IMR-90 (cell line): ENCODE data around the gene MDFIC2. TPM values are rescaled to one million over a fixed set of nuclear protein-coding genes. Genes with fewer than 3 reads are reported as not detected.

Source experiments
- ATAC-seq: fragments of 200-7000 bp; cut with Tn5 transposase; 2 replicates; pipeline ENCODE4 v1.9.1; 2020; ENCODE audit warnings: low read depth, mild to moderate bottlenecking, moderate library complexity
- BruUV-seq: library from RNA; stranded (reverse); fragments of 400-500 nt; replicated peaks from 2 replicates; lab custom pipeline; 2021; lab: Mats Ljungman, UMichigan
- CTCF ChIA-PET: fragments of 300-600 bp; formaldehyde crosslinking; extraction: SDS; loops from one replicate; lab custom pipeline; 2021; ENCODE audit warnings: antibody characterized with exemption; lab: Yijun Ruan, JAX
- POLR2A ChIA-PET: fragments of 300-600 bp; sonication (Branson Sonifier 250); formaldehyde crosslinking; loops from one replicate; lab custom pipeline; 2022; ENCODE audit warnings: antibody characterized with exemption; ENCODE audit not compliant: unreplicated experiment; lab: Charles Lee
- DNase-seq: peaks from one replicate; pipeline ENCODE4 v3.0.0; 2013
- H2AFZ ChIP-seq: replicated peaks from 2 replicates; pipeline ENCODE3; 2013; ENCODE audit warnings: low read length, mild to moderate bottlenecking; ENCODE audit not compliant: poor library complexity
- H2AK5ac ChIP-seq: 2 replicates; pipeline ENCODE4 v1.6.1; 2013; ENCODE audit warnings: low read depth, low read length, inconsistent platforms
- H2AK9ac ChIP-seq: replicated peaks from 2 replicates; pipeline ENCODE3; 2013; ENCODE audit warnings: mild to moderate bottlenecking, low read depth, low read length, moderate library complexity; ENCODE audit not compliant: poor library complexity
- H2BK120ac ChIP-seq: 2 replicates; pipeline ENCODE4 v1.6.1; 2013; ENCODE audit warnings: low read depth, low read length, inconsistent platforms
- H2BK15ac ChIP-seq: 3 replicates; pipeline ENCODE4 v1.6.1; 2013; ENCODE audit warnings: low read depth, low read length, inconsistent platforms
- H2BK20ac ChIP-seq: 2 replicates; pipeline ENCODE4 v1.6.1; 2013; ENCODE audit warnings: low read depth, mild to moderate bottlenecking, inconsistent platforms, low read length, moderate library complexity
- H2BK5ac ChIP-seq: 2 replicates; pipeline ENCODE4 v1.6.1; 2013; ENCODE audit warnings: mild to moderate bottlenecking, low read depth, low read length, inconsistent platforms; ENCODE audit not compliant: poor library complexity, severe bottlenecking
- H3K14ac ChIP-seq: replicated peaks from 2 replicates; pipeline ENCODE4 v1.6.1; 2013; ENCODE audit warnings: low read depth, low read length, inconsistent platforms
- H3K18ac ChIP-seq: 2 replicates; pipeline ENCODE4 v1.6.1; 2013; ENCODE audit warnings: low read depth, low read length, control low read depth
- H3K23ac ChIP-seq: 2 replicates; pipeline ENCODE4 v1.6.1; 2013; ENCODE audit warnings: low read depth, low read length, inconsistent platforms
- H3K27ac ChIP-seq: 2 replicates; pipeline ENCODE4 v1.5.1; 2013; ENCODE audit warnings: mild to moderate bottlenecking, control low read depth, low read length; ENCODE audit not compliant: insufficient read depth
- H3K27me3 ChIP-seq: 2 replicates; pipeline ENCODE4 v1.6.1; 2013; ENCODE audit warnings: low read length; ENCODE audit not compliant: control insufficient read depth, insufficient read depth
- H3K36me3 ChIP-seq: 2 replicates; pipeline ENCODE4 v1.6.1; 2013; ENCODE audit warnings: low read length, mixed read lengths; ENCODE audit not compliant: control insufficient read depth, insufficient read depth
- H3K4ac ChIP-seq: 2 replicates; pipeline ENCODE4 v1.6.1; 2013; ENCODE audit warnings: low read depth, low read length, inconsistent platforms
- H3K4me1 ChIP-seq: 2 replicates; pipeline ENCODE4 v1.6.1; 2013; ENCODE audit warnings: low read length, mixed read lengths; ENCODE audit not compliant: control insufficient read depth, insufficient read depth
- H3K4me2 ChIP-seq: 2 replicates; pipeline ENCODE4 v1.6.1; 2013; ENCODE audit warnings: low read depth, mild to moderate bottlenecking, control low read depth, low read length, moderate library complexity
- H3K4me3 ChIP-seq: 2 replicates; pipeline ENCODE4 v1.5.1; 2013; ENCODE audit warnings: low read depth, mild to moderate bottlenecking, control low read depth, low read length, moderate library complexity; ENCODE audit not compliant: insufficient read depth
- H3K56ac ChIP-seq: 2 replicates; pipeline ENCODE4 v1.6.1; 2013; ENCODE audit warnings: low read length, inconsistent platforms; ENCODE audit not compliant: insufficient read depth; ENCODE audit errors: extremely low read depth
- H3K79me1 ChIP-seq, 2 experiments: 2 replicates each; pipeline ENCODE4 v1.6.1; 2013; ENCODE audit warnings: low read length in 2 of 2, inconsistent platforms in 1 of 2, low read depth in 1 of 2
- H3K9ac ChIP-seq: 2 replicates; pipeline ENCODE4 v1.6.1; 2013; ENCODE audit warnings: low read depth, low read length, control low read depth
- H3K9me1 ChIP-seq: 2 replicates; pipeline ENCODE4 v1.6.1; 2013; ENCODE audit warnings: low read length, inconsistent platforms; ENCODE audit not compliant: insufficient read depth
- H3K9me3 ChIP-seq: 2 replicates; pipeline ENCODE4 v1.6.1; 2013; ENCODE audit warnings: low read length; ENCODE audit not compliant: control insufficient read depth, insufficient read depth
- H4K20me1 ChIP-seq: 2 replicates; pipeline ENCODE4 v1.6.1; 2013; ENCODE audit warnings: low read length, inconsistent platforms; ENCODE audit not compliant: insufficient read depth
- H4K5ac ChIP-seq: 2 replicates; pipeline ENCODE4 v1.6.1; 2013; ENCODE audit warnings: mild to moderate bottlenecking, low read depth, low read length, control low read depth
- H4K8ac ChIP-seq, 2 experiments: 2 replicates each; pipeline ENCODE4 v1.6.1; 2013; ENCODE audit warnings: low read depth in 2 of 2, low read length in 2 of 2, control low read depth in 1 of 2, inconsistent platforms in 1 of 2
- H4K91ac ChIP-seq: 2 replicates; pipeline ENCODE4 v1.6.1; 2013; ENCODE audit warnings: low read depth, low read length, inconsistent platforms; ENCODE audit not compliant: insufficient read depth
- BHLHE40 ChIP-seq: fragments of 150-350 bp; IDR thresholded peaks from 2 replicates; pipeline ENCODE4 v1.6.1; 2016; ENCODE audit warnings: mild to moderate bottlenecking, low read depth, low read length
- CHD1 ChIP-seq: IDR thresholded peaks from 2 replicates; pipeline ENCODE4 v1.6.1; 2012; ENCODE audit warnings: low read depth, low read length, improper control_type of control experiment
- CTCF ChIP-seq: conservative IDR thresholded peaks from 2 replicates; pipeline ENCODE4 v1.5.1; 2012; ENCODE audit warnings: mild to moderate bottlenecking, low read depth, low read length, improper control_type of control experiment
- MAZ ChIP-seq: IDR thresholded peaks from 2 replicates; pipeline ENCODE4 v1.6.1; 2012; ENCODE audit warnings: low read depth, mild to moderate bottlenecking, low read length, improper control_type of control experiment, moderate library complexity, borderline replicate concordance
- RFX5 ChIP-seq: IDR thresholded peaks from 2 replicates; pipeline ENCODE4 v1.8.0; 2012; ENCODE audit warnings: low read depth, mild to moderate bottlenecking, low read length, moderate library complexity
- SMC3 ChIP-seq: fragments of 150-350 bp; IDR thresholded peaks from 2 replicates; pipeline ENCODE4 v1.6.1; 2016; ENCODE audit warnings: low read depth, mild to moderate bottlenecking, antibody characterized with exemption, low read length, moderate library complexity
- USF2 ChIP-seq: fragments of 150-350 bp; IDR thresholded peaks from 2 replicates; pipeline ENCODE4 v1.6.1; 2017; ENCODE audit warnings: mild to moderate bottlenecking, antibody characterized with exemption, low read length, low read depth
- WGBS, 2 experiments: methylation state at CpG; one replicate each; pipeline versions ENCODE4 v1.1.5 to v1.1.7; 2013; ENCODE audit warnings: missing lambda C conversion rate in 2 of 2; ENCODE audit not compliant: insufficient read length in 1 of 2; ENCODE audit errors: extremely low coverage in 2 of 2; 5-methylcytosine and 5-hydroxymethylcytosine counted together
- dilution Hi-C: fragments of 300-500 bp; cut with HindIII; formaldehyde crosslinking; loops from one replicate; pipeline ENCODE4 v1.14.3; 2018; ENCODE audit warnings: low sequenced_read_pairs; ENCODE audit not compliant: unreplicated experiment
- in situ Hi-C: fragments of 300-500 bp; cut with MboI; formaldehyde crosslinking; loops from 3 replicates; pipeline ENCODE4 v1.14.3; 2019; ENCODE audit warnings: low sequenced_read_pairs, inconsistent platforms, mixed read lengths
- intact Hi-C: fragments of 100-400 bp; cut with micrococcal nuclease; formaldehyde crosslinking; loops from 2 replicates; pipeline ENCODE4 v1.10.0; 2022
- polyA plus RNA-seq, 3 experiments: library from polyadenylated mRNA; depleted of rRNA; stranded (reverse); fragments of >200 nt; gene quantifications; 2 replicates each; pipeline ENCODE4 v1.2.3, GENCODE V29; 2012; ENCODE audit warnings: low replicate concordance in 1 of 3
- total RNA-seq: library from RNA; depleted of rRNA; stranded (reverse); fragments of >200 nt; gene quantifications from 2 replicates; pipeline ENCODE4 v1.2.3, GENCODE V29; 2012

The MDFIC2 gene
- total and polyA plus RNA-seq, 2 of the 4 experiments (the other 2 are of a cell fraction), result not detected

- ChIA-PET POLR2A (no interaction called here), CTCF (no interaction called here)
- Histone ChIP-seq H3K9ac (no peak overlapping the region), H2BK5ac (no peak overlapping the region), H2AK9ac (no peak overlapping the region), H2BK20ac (no peak overlapping the region), H3K4me3 (no peak overlapping the region), H2BK120ac (no peak overlapping the region), H3K4me2 (no peak overlapping the region), H4K5ac (no peak overlapping the region), H2AFZ (no peak overlapping the region), H3K56ac (no peak overlapping the region), H4K20me1 (no peaks in the 10 kb centered on the region), H3K27ac (no peak overlapping the region), H3K27me3 (peaks cover 4% of the 10 kb centered on the region), H3K36me3 (no peaks in the 10 kb centered on the region), H2BK15ac (no peak overlapping the region), H3K4me1 (no peaks in the 10 kb centered on the region), H2AK5ac (no peak overlapping the region), H3K9me1 (no peaks in the 10 kb centered on the region), H3K9me3 (no peaks in the 10 kb centered on the region), H3K79me1 (no peaks in the 10 kb centered on the region), H4K91ac (no peak overlapping the region), H3K23ac (no peak overlapping the region), H4K8ac (no peak overlapping the region), H3K18ac (no peak overlapping the region), H3K14ac (no peak overlapping the region), H3K4ac (no peak overlapping the region)
- dilution Hi-C loops (no loop called here), intact Hi-C loops (no loop called here), in situ Hi-C loops (no loop called here)
- 0% methylated on average over 2 of the region's 12 CpGs; no CpG with 5 or more reads in 1 of the 2 experiments for WGBS, 2 experiments
- no peak for DNase-seq
- TF ChIP-seq MAZ, result no peak
- TF ChIP-seq BHLHE40, result no peak
- TF ChIP-seq CTCF, result no peak
- TF ChIP-seq CHD1, result no peak
- no peak for TF ChIP-seq USF2
- TF ChIP-seq RFX5, result no peak
- no peak for TF ChIP-seq SMC3
- no TSS peak for BruUV-seq
- ATAC-seq, result no peak
Observed at GRCh38 chr3:70182166-70182565, 130.3 kb downstream of the MDFIC2 start.
